ENCODE results near the gene KCNQ5.

DNA sequence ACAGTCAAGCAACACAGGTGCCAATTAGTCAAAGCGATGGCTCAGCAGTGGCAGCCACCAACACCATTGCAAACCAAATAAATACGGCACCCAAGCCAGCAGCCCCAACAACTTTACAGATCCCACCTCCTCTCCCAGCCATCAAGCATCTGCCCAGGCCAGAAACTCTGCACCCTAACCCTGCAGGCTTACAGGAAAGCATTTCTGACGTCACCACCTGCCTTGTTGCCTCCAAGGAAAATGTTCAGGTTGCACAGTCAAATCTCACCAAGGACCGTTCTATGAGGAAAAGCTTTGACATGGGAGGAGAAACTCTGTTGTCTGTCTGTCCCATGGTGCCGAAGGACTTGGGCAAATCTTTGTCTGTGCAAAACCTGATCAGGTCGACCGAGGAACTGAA, 572.9 kb downstream of the KCNQ5 start:
- TF ChIP-seq POLR2A (IDR thresholded peaks at IDR 0.05) (no peak), CTCF (IDR thresholded peaks at IDR 0.05) (no peak)

Data from thyroid gland (tissue), 4 donors.